Measurements from ENCODE around the gene DCST1.

DCST1 gene

DNA sequence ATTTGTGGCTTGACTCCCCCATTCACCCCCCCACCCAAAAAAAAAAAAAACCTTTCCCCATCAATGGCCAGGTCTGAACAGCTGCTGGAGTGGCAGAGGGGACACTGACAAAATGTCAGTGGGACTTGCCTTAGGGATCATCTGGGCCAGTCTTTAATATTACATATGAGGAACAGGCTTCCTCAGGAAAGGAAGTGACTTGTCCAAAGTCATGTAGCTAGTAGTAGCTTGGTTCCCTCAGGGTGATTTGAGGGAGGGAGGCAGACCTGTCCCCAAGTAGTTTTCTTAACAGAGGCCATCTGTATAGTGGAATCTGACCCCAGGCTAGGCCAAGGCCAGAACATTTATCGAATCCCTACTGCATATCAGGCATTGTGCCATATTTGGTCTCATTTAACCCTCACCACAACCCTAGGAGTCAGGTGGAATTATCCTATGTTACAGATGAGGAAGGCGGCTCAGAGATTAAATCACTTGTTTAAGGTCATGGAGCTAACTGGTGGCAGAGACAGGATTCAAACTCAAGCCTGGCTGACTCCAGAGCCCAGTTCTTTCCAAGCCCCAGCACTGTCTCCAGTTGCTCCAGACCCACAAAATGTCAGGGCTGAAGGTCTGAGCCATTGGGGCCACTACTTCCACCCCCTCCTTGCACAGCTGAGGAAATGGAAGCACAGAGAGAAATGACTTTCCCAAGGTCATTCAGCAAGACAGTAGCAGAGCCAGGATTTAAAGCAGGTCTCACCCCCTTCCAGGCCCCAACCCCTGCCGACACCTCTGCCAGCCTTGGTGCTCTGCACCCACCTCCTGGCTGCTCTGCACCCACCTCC is 20.6 kb upstream of the DCST1 start:
- no peak for DNase-seq (ENCODE audit: low read depth in 2 of 2)

DNA sequence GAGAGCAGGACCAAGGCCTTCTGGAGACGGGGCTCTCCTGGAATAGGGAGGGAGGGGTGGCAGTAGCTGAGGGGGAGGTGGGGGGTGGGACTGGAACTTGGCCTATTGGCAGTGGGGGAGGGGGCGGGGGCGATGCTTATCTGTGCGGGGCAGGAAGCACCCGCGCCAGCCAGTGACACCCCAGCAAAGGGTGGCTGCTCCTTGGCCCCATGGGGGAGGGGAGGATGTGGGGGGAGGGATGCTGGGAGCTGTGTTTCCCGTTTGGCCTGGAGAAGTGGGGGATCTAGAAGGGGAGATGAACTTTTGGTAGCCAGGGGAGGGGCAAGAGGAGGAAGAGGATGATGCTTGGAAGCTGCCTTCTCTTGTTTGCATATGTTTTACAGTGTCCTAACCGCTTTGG is 20.0 kb upstream of the DCST1 start:
- no peak for DNase-seq (ENCODE audit: low read depth in 2 of 2)

DNA sequence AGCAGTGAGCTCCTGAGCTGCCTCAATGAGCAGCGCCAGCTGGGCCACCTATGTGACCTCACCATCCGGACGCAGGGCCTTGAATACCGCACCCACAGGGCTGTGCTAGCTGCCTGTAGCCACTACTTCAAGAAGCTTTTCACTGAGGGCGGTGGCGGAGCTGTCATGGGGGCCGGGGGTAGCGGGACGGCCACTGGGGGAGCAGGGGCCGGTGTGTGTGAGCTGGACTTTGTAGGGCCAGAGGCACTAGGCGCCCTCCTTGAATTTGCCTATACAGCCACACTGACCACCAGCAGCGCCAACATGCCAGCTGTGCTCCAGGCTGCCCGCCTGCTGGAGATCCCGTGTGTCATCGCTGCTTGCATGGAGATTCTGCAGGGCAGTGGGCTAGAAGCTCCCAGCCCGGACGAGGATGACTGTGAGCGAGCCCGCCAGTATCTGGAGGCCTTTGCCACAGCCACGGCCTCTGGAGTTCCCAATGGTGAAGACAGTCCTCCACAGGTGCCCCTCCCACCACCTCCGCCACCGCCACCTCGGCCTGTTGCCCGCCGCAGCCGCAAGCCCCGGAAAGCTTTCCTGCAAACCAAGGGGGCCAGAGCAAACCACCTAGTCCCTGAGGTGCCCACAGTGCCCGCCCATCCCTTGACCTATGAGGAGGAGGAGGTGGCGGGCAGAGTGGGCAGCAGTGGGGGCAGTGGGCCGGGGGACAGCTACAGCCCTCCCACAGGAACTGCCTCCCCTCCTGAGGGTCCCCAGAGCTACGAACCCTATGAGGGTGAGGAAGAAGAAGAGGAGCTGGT is 18.7 kb upstream of the DCST1 start:
- DNase-seq (ENCODE audit: low read depth in 2 of 2) = no peak

DNA sequence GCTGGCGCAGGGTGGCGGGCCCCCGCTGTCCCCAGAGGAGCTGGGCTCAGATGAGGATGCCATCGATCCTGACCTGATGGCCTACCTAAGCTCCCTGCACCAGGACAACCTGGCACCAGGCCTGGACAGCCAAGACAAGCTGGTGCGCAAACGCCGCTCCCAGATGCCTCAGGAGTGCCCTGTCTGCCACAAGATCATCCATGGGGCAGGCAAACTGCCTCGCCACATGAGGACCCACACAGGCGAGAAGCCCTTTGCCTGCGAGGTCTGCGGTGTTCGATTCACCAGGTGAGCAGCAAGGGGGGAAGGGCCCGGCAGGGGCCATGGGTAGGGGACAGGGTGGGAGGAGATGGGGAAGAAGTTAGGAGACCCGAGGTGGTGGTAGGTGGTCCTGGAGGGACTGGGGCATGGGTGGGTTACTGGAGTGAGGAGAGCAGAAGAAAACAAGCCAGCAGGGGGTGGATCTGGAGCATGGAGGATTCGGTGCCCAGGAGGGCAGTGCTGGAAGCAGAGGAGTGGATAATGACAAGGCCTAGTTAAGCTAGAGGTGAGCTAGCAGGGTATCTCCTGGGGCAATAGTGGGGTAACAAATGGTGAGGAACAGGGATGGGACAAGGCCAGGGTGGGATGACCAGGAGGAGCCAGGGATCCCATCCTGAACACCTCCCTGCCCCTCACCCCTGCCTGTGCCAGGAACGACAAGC is 17.9 kb upstream of the DCST1 start:
- DNase-seq (ENCODE audit: low read depth in 2 of 2) = no peak

DNA sequence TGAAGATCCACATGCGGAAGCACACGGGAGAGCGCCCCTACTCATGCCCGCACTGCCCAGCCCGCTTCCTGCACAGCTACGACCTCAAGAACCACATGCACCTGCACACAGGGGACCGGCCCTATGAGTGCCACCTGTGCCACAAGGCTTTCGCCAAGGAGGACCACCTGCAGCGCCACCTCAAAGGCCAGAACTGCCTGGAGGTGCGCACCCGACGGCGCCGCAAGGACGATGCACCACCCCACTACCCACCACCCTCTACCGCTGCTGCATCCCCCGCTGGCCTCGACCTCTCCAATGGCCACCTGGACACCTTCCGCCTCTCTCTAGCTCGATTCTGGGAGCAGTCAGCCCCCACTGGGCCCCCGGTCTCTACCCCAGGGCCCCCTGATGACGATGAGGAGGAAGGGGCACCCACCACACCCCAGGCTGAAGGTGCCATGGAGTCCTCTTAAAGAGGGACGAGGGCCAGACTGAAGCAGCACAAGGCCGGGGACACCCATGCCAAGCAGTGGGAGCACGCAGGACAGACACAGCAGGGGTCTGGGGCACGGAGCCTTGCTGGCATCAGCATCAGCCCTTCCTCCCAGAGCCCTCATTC is 17.3 kb upstream of the DCST1 start:
- no peak for DNase-seq (ENCODE audit: low read depth in 2 of 2)

DNA sequence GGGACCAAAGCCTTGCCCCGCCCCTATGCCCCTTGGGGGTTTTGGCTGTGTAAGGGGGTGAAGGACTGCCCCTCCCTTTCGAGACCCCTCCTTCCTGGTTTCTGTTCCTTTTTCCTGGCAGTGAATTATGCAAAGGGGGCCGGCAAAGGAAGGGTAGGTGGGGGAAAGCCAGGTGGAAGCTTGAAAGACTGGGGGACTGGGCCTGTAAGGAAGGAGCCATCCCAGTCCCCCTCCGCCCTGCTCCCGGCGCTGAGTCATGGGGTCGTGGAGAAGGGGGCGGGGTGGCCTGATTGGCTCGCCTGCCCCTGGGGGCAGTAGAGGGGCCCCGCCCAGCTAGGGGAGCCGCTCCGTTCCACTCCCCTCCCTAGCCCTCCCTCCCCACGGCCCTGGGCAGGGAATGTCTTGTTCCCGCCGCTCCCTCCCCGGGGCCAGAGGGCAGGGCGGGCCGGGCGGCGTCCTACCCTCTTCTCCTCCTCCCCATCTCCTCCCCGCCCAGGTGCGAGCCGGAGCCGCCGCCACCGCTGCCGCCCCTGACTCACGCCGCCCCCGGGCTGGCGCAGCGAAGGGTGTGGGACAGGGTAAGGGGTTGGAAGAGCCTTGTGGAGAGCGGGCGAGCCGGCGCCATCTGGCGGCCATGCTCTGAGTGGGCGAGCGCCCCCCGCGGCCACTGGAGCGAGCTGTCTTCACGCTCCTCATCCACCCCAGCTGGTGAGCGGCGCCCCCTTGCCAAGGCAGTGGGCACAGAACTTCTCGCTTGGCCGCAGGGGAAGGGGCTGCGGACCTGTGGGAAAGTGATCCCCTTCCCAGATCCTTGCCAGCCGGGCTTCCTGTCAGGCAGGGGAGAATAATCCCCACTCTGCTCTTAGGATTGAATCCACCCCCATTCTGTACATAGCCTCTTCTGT is 16.3 kb upstream of the DCST1 start:
- DNase-seq (ENCODE audit: low read depth in 2 of 2) = peak; percentile 87 to 90

DNA sequence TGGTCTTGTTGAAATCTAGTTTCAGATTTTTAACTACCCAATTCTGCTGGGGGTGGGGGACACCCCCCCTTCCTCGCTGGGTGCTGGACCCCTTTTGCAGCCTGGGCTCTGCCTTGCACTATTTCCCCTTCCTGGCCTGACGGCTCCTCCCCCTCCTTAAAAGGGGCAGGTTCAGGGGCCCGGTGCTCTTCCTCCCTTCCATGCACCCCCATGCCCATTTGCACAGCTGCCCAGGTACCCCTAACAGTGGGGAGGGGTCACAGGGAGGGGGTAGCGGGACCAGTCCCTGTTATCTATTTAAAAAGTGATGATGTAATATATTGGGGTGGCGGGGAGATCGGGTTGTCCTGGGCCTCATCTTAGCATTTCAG is 15.7 kb upstream of the DCST1 start:
- DNase-seq (ENCODE audit: low read depth in 2 of 2) = no peak

DNA sequence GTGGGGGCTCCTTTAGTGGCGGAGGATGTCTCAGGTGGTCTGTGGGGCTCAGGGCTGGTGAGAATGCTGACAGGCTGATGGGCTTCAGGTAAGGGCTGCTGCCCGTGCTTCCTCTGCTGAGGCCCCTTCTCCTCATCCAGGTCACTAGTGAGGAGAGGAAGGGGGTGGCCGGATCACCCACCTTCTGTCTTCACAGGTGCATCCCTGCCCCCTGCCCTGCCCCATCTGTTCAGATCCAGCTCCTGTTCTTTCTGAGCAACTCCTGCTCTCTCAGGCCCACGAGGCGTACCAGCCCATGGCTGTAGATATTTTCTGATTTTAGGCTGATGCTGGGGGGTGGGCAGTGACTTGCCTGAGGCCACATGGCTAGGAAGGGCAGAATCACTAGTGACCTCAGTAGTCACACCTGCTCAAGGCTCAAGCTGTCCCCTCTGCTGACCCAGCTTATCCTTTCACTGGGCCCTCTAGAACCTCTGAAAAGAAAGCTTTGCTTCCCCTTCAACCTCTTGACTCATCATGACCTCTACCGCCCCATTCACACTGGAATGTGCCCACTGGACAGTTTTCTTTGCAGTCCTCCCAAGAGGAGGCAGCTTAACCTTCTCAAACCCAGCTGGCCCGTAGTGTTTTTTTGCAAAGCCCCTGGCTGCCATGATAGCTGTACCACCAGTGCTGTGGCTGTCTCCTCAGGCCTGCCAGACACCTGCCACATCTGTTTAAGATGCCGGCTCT is 14.8 kb upstream of the DCST1 start:
- DNase-seq (ENCODE audit: low read depth in 2 of 2) = no peak

DNA sequence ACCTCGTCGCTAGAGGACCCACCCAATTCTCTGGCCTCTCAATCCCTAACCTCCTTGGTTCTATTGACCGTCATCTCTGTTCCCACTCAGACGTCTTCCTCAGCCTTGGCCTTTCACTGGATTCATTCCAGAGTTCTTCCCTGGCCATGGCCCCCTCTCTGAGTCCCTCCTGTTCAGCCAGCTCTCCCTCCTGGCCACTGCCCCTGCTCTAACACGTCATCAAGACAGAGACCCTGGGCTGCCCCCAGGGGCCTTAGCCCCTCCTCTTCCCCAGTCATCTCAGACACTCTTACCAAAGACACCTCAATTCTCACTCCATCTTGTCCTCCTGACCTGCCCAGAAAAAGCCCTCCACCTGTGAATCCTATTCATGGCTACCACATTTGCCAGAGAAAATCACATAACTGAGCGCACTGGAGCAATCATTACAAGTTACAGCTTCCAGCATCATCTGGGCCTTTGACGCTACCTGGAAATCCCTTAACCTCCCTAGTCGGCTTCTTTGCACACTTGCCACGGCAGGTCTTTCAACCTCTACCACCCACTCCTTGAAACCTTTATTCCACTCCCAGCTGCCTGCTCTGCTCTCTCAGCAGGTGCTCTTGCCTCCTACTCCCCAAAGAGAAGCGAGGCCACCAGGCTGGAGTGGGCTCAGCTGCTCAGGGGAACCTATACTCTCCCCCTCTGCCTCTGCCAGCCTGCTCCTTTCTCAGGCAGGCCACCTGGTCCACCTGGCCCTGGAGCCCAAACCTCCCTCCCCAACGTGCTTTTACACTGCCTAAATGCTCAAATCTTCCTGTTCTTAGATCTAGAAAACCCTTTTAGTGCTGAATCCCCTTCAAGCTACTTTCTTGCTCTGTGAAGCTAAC is 14.0 kb upstream of the DCST1 start:
- DNase-seq (ENCODE audit: low read depth in 2 of 2) = no peak

DNA sequence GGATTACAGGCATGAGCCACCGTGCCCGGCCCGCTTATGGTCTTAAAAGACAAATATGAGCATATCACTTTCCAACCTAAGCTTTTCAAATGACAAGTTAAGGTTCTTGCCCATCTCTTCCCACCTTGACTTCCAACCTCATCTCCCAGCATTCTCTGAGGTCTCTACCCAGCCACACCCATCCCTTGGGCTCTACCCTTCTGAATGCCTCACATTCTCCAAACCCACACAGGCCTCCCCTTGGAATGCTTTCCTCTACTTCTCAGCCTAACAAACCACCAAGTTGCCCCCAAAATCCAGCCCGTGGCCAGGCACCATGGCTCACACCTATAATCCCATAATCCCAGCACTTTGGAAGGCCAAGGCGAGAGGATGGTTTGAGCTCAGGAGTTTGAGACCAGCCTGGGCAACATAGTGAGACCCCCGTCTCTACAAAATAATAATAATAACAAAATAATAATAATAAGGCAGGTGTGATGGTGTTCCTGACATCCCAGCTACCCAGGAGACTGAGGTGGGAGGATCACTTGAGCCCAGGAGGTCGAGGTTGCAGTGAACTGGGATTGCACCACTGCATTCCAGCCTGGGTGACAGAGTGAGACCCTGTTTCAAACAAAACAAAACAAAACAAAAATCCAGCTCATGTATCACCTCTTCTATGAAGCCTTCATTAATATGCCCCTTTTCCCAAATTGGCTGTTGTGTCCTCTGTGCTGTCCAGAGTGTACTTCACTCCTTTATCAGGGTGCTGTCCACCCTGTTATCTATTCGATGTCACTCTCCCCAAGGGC is 11.3 kb upstream of the DCST1 start:
- DNase-seq (ENCODE audit: low read depth in 2 of 2) = no peak

DNA sequence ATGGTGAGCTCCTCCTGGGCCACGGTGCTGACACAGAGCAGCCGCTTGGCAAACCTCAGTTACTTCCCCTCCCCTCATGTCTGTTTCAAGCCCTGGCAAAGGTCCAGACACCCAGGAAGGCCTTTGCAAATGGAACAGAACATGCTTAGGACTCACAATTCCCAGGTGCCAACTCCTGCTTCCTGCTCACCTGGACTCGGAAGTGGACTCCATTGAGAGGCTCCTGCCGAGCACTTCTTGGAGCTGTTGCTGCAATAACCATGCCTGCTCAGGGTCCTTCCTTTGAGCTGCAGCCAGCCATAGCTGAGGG is 10.7 kb upstream of the DCST1 start:
- no peak for DNase-seq (ENCODE audit: low read depth in 2 of 2)

DNA sequence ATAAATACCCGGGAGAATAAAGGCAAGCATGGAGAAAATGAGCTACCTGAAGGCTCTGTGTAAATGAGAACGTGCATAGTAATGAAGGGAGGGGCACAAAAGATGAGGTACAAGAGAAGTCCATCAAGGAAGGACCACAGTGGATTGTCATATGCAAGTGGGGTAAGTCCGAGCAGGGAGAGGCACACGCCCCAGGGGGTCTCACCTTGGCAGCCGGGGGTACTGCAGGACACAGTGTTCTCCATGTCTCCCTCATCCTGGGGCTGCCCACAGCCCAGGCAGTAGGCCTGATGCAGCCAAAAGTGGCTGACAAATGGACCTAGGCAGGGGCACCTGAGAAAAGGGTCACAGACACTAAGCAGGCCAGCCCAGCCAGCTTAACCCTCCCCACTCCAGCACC is 10.0 kb upstream of the DCST1 start:
- no peak for DNase-seq (ENCODE audit: low read depth in 2 of 2)

DNA sequence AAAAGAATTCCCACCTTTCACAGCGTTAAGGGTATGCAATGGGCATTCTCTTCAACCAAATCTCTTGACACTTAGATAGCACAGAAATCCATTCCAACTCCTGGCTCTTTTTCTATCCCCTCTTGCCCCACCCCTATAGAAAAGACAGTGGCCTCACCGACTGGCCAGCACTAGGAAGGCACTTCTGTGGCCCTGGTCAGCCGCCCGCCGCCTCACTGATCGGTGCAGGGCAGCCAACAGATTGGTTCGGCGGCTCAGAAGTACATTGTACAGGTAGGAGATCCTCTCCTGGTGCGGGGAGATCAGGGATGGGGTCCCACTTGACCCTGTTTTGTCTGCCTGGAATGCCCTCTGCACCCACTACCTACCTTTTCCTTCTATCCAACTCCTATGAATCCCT is 9.3 kb upstream of the DCST1 start:
- no peak for DNase-seq (ENCODE audit: low read depth in 2 of 2)

DNA sequence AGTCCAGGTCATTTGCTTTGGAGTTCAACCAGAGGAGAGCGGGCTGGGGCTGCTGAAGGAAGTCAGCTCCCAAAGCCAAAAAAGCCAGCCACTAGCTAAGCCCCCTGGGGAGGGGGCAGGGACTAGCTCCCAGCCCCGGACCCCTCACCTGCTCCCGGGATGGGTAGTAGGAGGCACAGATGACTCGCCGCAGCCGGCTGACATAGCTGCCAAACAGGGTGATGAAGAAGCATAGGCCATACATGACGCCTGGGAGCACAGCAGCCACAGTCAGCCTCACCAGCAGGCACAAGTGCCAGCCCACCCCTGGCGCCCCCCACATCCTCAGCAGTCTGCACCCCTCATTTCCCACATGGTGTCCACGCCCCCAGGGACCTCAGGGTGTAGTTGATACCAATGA is 7.5 kb upstream of the DCST1 start:
- DNase-seq (ENCODE audit: low read depth in 2 of 2) = no peak

DNA sequence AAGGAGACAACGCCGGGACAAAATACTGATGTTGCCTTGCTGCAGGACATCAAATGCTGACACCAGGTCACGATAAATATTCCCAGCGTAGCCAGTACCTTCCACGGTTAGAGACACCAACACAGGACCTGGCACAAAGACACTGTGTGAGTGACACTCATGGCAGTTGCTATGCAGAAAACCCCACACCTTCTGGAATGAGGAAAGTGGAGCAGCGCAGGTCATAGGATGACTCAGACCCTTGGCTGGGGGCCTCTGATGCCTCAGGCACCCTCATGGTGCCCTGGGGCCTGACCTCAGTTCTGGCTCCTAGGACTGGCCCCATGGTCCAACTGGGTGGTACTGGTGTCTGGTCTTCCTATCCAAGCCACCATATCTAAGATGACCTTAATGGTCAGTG is 7.0 kb upstream of the DCST1 start:
- no peak for DNase-seq (ENCODE audit: low read depth in 2 of 2)

DNA sequence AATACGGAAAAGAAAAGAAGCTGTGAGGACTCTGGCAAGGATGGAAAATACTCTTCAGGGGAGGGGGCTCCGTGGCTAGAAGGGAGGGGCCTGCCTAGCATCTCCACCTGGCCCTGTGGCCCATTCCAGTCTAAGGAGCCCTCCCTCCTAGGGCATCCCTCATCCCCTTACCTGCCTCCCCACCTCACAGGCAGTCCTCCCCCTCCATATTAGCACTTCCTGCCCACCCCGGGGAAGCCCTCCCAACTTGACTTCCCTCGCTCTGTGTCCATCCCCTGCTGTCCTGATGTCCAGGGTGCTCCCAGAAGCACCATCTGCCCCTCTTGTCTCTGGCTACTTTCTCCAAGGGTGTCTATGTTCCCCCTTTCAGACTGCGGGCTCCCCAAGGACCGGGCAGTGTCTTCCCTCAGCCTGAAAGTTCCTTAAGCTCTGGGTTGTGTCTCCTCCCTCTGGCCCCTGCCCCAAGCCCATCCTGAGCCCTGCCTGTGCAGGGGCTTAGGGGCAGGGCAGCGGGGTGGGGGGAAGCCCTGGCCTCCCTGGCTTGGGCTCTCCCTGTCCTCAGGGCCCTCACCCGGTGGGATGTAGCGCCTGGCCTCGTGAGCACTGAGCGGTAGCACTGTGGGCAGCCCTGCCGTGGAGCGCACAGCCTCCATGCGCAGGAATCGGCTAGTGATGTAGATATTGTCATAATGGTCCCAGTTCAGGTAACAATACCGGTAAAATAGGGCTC is 3.9 kb upstream of the DCST1 start:
- no peak for DNase-seq (ENCODE audit: low read depth in 2 of 2)

DNA sequence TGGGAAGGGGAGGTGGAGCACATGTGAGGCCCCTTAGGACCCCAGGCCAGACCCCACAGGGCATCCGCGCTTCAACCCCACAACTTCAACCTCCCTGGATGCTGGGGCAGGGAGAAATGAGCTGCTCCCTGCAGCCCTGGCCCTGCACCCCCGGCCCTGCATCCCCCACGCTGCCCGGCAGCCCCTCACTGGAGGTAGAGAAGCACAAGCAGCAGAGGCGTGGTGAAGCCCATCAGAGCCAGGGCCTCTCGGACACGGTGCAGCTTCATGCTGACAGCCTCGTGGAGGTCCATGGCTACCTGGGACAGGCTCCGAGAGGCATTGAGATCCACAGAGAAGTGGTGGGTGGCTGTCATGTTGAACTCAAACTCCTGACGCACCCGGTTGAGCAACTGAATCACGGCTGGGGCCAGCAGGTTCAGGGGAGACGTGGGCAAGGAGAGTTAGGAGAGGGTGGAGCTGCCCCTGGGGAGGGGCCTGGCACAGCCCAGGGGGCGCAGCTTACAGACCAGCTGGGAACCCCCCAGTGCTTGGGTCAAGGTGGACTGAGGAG is 3.3 kb upstream of the DCST1 start:
- no peak for DNase-seq (ENCODE audit: low read depth in 2 of 2)

DNA sequence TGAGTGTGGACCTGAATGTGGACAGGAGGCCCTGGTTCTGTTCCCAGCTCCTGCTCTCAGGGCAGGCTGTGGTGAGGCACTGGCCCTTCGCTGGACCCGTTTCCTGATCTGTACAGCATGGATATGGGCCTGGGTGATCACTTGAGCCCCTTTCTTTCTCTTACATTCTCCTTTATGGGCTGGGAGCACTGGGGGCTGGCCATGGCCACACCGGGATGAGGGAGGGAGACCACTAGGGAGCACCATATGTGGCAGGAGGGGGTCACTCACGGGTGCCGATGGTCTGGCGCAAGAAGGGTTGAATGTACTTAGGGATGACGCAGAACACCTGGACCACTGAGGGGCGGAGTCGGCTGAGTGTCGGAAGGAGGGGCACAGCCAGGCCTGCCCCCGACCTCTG is 2.7 kb upstream of the DCST1 start:
- no peak for DNase-seq (ENCODE audit: low read depth in 2 of 2)
